GM19099 (cell line): ENCODE measurements around the gene DIO3.

Source experiments
- POLR2A ChIP-seq: IDR thresholded peaks from 3 replicates; pipeline ENCODE4 v1.6.1; 2011; ENCODE audit warnings: low read depth; ENCODE audit not compliant: insufficient read length; ENCODE audit errors: extremely low read depth

The DIO3 gene

DNA sequence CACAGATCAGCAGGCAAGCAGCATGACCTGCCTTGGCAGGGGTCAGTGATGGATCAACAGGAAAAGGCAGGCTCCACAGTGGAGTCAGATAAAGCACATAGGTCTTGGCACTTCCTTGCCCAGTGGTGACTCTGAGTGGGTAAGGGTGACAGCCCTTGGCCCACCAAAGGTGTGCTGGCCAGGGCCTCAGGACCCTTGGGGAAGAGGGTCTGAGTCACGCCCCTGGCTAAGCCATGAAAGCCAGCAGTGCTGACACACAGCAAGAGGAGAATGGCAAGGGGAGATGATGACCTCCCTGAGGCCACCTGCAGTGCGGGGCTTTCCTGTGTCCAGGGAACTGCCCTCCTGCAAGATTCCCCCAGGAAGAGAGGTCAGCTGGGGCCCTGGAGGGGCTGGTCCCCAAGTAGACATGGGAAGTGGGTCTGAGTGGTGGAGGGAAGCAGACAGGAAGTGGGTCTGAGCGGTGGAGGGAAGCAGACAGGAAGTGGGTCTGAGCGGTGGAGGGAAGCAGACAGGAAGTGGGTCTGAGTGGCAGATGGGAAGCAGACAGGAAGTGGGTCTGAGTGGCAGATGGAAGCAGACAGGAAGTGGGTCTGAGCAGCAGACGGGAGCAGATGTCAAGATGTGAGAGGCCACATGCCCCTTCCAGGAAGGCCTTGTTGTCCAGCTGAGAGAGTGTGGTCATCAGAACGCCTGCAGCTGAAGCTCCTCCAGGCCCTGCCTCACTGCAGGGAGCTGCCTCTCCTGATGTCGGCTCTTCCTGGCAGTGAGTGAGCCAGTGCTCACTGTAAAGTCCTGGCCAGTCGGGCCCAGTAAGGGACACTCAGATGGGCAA lies 34.8 kb downstream of the DIO3 start:
- TF ChIP-seq POLR2A = no peak

DNA sequence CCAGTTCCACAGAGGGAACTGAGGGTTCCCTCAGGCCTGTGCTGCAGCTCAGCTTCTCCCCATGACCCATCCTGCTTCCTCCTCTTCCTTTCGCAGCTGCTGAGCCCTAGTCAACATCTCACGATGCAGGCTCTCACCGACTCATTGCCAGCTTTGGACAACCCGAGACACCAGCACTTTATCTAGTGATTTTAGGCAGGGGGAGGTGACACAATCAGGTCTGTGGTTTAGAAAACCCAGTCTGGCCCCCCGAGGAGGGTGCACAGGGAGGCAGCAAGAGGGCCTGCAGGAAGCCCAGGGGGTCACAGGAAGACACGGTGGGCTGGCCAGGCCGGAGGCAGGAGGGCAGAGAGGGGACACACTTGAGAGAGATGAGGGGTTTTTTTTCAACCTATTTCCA lies 35.4 kb downstream of the DIO3 start:
- TF ChIP-seq POLR2A = no peak

DNA sequence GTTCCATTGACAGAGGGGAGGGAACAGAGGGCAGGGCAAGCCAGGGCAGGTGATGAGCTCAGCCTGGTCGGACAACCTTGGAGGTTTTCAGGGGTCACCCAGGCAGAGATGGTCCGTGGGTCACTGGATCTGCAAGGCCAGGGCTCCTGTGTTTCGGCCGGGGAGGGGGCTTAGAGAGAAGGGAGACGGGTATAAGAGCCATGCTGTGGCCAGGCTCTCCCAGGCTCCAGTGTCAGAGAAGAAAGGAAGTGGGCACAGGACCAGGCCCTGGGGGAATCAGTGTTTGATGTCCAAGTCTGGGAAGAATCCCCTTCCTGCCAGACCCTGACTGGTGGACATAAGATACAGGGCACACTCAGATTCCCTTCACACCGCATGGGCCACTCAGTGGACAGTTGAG lies 36.9 kb downstream of the DIO3 start:
- TF ChIP-seq POLR2A = no peak

DNA sequence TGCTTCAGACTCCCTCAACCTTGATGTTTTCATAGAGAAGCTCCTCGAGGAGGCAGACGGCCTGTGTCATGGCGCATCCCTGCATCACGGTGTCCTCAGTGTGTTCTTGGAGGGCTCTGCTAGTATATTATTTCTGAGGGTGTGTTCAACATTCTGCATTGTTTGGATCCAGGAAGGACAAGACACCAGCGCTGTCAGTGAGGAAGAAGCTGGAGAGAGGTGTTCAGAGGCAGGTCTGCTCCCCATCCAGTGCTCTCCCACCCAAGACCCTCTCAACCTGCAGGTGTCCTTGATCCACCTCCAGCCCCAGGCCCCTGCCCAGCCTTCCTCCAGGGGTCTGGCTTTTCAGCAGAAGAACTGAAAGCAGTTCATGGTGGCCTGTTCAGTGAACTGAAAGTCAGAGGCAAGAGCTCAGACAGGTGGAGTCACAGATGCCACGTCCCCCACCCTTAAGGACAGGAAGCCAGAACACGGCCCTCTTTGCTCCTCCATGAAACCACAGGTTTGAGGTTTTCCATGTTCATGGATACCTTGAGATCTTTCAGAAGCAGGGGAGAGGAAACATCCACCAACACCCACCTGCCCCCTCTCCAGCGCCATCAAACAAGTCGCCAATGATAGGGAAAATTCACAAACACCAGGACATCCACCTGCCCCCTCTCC lies 37.4 kb downstream of the DIO3 start:
- TF ChIP-seq POLR2A = no peak

DNA sequence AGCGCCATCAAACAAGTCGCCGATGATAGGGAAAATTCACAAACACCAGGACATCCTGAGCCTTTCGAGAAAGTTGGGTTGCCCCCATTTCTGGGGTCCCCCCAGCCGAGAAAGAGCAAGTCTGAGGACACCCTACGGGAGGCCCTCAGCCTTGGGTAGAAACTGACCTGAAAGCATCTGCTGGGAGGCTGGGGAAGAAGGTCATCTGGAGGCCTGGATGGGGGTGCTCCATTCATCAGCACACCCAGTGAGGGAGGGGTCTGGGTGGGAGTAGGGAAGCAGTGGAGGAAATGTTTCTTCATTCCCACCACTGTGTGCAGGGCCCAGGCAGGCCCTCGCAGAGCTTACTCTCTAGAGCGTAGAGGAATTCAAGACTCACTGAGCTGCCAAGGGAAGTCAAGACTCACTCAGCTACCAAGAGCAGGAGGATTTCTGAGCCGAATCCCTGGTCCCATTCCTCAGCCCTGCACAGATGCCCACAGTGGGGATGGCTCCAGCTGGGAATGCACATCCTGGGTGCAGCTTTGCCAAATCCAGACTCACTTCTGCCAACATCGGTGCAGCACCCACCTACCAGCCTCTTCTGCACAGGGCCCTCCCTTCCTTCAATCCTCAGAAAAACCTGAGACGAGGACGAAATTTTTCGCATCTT lies 38.1 kb downstream of the DIO3 start:
- TF ChIP-seq POLR2A = no peak

DNA sequence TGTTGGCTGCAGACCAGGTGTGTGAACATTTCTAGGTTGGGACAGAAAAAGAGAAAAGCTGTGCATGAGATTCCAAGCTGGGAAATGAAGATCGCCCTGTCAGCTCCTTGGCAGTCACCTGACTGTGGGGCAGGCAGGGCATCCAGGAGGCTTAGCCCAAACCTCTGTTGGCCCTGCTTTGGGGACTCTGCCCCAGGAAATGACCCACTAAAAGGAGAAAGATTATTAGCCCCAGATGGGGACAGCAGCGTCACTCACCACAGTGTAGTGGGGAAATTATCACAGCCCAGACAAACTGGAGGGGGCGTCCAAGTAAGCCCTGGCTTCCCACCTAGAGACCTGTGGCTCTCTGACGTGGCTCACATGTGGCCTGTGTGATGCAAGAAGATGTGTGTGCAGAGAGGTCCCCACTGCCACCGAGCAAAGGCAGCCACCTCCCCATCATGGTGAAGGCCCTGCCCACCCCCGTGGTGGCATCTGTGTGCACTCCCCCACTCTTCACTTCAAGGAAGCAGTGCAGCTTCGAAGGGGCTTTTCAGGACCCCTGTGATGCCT lies 39.1 kb downstream of the DIO3 start:
- no peak for TF ChIP-seq POLR2A

DNA sequence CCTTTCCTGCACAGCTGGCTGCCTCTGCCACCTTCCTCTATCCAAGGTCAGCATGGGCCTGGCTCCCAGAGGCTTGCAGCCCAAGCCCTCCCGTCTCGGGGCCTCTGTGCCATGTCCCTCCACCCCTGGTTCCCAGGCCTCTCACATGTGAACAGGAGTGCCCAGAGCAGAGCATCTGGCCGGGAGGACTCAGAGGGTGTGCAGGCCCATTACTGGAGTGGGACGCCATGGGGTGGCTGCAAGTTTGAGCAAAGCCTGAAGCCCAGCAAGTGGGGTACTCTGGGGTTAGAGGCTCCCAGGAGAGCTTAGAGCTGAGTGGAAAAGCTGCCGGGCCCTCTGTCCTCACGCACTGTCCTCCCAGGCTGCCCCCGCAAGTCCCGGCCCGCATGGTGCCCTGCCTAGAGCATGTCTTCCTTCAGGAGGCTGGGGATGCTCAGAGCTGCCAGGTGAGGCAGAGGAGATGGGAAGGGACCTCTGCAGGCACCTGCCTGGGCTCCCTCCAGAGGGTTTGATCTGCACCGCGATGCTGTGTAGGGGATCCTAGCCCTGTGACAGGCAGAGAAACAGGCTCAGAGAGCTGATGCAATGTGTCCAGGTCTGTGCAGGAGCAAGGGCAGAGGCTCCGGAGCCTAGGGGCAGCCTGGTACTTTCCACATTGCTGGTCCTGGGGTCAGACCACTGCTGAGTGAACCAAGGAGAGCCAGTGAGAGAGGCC lies 39.8 kb downstream of the DIO3 start:
- no peak for TF ChIP-seq POLR2A

DNA sequence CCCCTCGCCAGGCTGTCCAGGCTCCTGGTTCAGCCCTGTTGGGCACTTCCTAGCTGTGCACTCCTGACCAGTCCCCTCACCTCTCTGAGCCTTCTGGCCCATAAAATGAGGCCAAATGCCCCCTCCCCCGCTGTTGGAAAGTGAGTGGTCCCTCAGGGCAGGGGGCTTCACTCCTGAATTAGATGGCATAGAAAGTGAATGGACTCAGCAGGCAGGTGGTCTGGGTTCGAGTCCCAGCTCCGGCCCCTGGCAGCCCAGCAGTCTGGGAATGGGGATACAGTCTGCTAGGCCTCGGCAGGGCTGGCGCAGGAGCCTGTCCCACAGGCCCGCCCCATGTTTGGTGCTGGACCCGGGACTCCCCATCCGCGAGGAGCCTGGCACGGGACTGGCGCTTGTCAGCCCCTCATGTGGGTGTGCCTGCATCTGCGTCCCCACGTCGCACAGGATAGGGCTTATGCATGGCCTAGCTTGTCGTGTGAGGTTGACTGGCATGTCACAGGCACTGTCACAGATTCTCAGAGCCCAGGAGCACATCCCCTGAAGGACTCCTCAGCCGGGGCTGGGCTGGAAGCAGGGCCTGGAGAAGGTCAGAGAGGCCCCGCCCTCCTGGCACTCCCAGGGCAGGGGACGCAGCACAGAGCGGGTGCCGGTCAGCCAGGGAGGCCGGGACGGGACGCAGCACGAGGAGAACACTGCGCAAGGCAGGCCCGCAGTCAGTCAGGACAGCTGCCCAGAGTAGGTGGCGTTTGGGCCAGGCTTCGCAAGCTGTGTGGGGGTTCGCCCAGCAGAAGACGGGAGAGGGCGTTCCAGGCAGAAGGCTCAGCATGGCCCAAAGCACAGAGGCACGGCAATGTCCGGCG lies 40.5 kb downstream of the DIO3 start:
- no peak for TF ChIP-seq POLR2A

DNA sequence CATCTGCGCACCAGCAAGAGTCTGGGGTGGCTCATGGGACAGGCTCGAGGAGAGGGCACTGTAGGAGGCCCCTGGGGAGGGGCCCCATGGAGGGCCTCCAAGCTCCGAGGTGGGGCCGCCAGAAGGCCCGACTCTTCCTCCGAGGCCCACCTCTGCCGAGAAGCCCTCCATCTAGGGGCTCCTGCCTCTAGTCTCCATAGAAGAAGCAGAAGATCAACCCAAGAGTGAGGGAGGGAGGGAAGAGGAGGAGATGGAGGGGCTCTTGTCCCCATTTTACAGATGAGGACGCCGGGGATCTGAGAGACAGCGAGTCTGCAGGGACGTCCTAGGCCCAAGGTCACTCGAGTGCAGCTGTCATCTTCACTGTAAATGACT lies 41.2 kb downstream of the DIO3 start:
- TF ChIP-seq POLR2A = no peak

DNA sequence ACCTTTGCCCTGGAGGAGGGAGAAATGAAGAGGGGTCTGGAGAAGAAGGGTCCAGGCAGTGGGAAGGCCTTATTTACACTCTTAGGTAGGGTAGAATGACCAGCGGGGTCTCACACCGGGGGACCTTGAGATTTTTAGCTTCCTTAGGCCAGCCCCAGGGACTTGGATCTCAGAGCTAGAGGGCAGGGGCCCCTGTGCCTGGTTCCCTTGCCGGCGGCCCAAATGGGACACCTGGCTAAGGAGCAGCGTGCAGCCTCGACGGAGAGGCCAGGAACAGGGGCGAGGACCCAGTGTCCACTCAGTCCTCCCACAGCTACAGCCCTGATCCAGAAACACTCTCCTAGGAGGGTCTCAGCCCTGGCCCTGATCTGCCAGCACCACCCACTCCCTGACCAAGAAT lies 41.8 kb downstream of the DIO3 start:
- TF ChIP-seq POLR2A = no peak

DNA sequence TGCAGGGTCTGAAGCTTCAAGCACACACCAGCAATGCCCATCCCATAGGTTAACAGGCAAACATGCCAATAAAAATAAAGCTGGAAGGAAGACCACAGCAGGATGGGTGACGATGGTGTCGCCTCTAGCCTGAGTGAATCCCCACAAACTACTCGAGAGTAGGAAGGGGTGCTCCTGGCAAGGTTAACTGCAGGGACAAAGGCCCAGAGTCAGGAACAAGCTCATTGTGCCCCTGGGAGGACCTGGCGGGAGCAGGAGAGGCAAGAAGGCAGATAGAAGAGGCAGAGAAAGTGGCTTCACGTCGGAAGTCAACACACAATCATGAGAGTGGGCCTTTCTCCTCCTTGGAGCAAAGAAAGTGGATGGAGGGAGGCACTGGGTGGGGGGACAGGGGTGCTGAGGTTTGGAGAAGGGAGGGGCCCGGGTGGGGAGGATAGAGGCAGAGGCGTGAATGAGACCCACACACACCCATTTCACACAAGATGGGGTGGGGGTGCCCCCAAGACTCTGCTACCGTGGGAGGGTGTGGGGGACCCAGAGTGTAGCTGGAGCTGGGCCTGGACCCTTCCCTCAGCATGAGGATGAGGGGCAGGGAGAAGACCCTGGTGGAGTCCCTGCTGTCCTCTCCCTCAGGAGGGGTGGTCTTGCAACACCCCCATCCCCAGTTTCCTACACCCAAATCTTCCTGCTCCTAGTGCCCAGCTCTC lies 43.1 kb downstream of the DIO3 start:
- no peak for TF ChIP-seq POLR2A

DNA sequence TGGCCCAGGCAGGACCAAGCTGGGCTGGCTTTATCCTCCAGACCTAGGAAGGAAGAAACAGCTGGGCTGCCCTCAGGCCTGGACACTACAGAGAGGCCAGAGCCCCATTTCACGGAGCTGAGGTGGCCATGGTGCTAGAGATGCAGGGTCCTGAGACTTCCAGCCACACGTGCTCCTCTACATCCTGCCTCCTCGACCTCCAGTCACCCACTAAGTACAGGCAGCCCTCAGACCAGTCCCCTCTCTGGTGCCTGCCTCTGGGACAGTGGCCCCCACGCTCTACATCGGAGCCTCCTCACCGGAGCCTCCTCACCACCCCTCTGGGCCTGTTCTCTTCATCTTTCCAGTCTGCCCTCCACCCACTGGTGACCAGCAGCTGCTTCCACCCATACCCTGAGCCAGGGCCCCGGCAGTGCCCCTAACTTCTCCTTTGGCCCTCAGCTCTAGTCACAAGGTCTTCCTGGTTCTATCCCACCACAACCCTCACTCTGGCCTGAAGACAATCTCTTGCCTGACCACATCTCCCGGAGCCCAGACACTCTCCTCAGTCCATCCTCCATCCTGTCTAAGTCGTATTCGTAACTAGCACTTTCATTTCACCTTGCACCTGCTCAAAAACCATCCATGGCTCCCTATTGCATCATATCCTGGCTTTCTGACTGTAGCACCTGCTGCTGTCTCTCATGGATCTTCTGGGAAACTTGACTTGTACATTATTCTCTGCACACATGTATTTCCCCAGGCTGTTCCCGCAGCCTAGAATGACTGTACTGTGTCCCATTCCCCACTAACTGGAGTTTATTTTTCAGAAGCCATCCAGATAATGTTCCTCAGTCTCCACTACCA lies 43.9 kb downstream of the DIO3 start:
- TF ChIP-seq POLR2A = no peak

DNA sequence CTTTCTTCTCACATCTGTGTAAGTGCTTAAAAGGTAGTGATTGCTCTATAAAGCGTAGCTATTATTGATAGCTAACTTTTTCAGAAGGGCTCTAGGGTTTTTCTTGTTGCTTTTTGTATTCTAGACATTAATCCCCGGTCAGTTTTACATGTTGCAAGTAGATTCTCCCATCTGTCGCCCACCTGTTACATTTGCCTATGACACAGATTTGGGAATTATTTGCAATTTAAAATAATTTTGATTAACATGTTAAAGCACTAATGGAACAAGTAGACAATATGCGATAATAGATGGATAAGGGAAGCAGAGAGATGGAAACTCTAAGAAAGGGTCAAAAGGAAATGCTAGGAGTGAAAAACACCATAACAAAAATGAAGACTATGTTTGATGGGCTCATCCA lies 44.5 kb downstream of the DIO3 start:
- TF ChIP-seq POLR2A = no peak
